Measurements from ENCODE around the gene KRTAP4-7. TPM values are rescaled to one million over a fixed set of nuclear protein-coding genes. Genes with fewer than 3 reads are reported as not detected.
"Not testable (repeated sequence)": the region's sequence is repeated elsewhere in the genome, so short reads cannot be mapped to it uniquely, and the experiment has no call there.

The KRTAP4-7 gene
- total RNA-seq, 1 donor from 2014 or later = not detected

GRCh38 chr17:41069031-41069430 is 14.9 kb upstream of the KRTAP4-7 start:
- POLR2A ChIA-PET = no interaction called here
- H3K27ac Mint-ChIP-seq = no peak overlapping the region

DNA sequence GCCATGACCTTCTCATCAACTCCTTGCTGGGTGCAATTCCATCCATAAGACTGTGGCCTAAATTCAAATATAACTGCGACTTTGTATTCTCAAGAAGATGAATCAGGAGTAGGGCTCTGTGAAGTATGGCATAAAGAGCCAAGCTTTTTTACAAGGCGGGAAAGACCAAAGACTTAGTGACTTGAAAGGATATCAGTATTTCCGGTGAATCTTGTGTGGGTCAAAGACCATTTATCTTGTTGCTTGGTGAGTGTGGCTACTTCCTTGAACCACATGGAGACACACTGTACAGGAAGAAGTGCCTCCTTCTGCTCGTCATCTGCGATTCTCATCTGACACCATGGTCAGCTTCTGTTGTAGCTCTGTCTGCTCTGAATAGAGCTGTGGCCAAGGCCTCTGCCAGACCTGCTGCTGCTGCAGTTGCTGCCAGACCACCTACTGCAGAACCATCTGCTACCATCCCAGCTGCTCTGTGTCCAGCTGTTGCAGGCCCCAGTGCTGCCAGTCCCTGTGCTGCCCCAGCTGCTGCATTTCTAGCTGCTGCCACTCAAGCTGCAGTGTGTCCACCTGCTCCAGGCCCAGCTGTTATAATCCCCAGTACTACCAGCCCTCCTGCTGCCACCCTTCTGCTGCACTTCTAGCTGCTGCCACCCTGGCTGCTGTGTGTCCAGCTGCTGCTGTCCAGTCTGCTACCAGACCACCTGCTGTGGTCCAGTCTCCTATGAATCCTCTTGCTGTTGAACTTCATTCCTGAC is 12.2 kb upstream of the KRTAP4-7 start:
- no peak overlapping the region for H3K27ac Mint-ChIP-seq
- no peak for TF ChIP-seq CTCF (IDR thresholded peaks at IDR 0.05)
- CTCF ChIA-PET = no interaction called here
- POLR2A ChIA-PET = no interaction called here
- DNase-seq = no peak
- intact Hi-C loops (cut with micrococcal nuclease) = no loop called here
- H3K4me1 Mint-ChIP-seq = no peaks in the 10 kb centered on the region
- no peak overlapping the region for H3K4me3 Mint-ChIP-seq
- no peaks in the 10 kb centered on the region for H3K9me3 Mint-ChIP-seq
- peaks cover 11% of the 10 kb centered on the region for H3K27me3 Mint-ChIP-seq
- ATAC-seq (ENCODE audit: low read depth) = no peak
- no peaks in the 10 kb centered on the region for H3K36me3 Mint-ChIP-seq (ENCODE audit: low read depth)

More at GRCh38 chr17:41069031-41069430, 14.9 kb upstream of the KRTAP4-7 start:
- no peak for DNase-seq
- Mint-ChIP-seq H3K9me3 (no peaks in the 10 kb centered on the region), H3K4me1 (no peaks in the 10 kb centered on the region), H3K36me3 (ENCODE audit: low read depth) (no peaks in the 10 kb centered on the region), H3K4me3 (no peak overlapping the region), H3K27me3 (peaks cover 4% of the 10 kb centered on the region)
- CTCF ChIA-PET = no interaction called here
- no peak for ATAC-seq (ENCODE audit: low read depth)
- TF ChIP-seq CTCF (IDR thresholded peaks at IDR 0.05) = no peak
- intact Hi-C loops (cut with micrococcal nuclease) = no loop called here

DNA sequence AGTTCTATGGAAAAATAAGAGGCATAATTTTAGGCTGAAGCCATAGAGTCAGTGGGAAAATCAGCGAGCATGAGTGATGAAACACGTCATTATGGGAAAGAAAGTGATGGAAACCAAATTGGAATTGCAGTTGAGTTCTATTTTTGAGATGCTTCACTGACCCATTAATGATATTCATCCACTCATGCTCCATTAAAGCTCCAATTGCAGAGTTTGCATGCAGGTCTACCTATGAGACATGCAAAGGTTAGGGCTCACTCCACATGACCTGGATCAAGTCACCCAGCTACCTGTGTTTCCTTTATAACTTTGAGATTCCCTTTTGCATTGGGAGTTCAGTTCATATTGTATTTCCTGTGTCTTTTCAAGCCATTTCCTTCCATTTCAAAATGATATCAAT is 10.3 kb upstream of the KRTAP4-7 start:
- intact Hi-C loops (cut with micrococcal nuclease) = no loop called here
- Mint-ChIP-seq H3K36me3 (ENCODE audit: low read depth) (no peaks in the 10 kb centered on the region), H3K9me3 (no peaks in the 10 kb centered on the region), H3K4me1 (no peaks in the 10 kb centered on the region), H3K4me3 (no peak overlapping the region), H3K27ac (no peak overlapping the region), H3K27me3 (peaks cover 15% of the 10 kb centered on the region)
- DNase-seq (no peak), ATAC-seq (ENCODE audit: low read depth) (no peak)
- POLR2A ChIA-PET = no interaction called here
- no peak for TF ChIP-seq CTCF (IDR thresholded peaks at IDR 0.05)
- CTCF ChIA-PET = no interaction called here

DNA sequence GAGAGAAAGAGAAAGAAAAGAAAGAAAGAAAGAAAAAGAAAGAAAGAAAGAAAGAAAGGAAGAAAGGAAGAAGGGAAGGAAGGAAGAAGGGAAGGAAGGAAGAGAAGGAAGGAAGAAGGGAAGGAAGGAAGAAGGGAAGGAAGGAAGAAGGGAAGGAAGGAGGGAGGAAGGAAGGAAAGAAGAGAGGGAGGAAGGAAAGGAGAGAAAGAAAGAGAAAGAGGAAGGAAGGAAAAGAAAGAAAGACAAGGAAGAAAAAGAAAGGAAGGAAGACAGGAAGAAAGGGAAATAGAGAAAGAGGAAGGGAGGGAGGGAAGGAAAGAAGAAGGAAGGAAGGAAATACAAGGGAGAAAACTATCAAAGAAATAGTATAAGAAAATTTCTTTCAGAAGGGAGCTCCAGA is 7.2 kb upstream of the KRTAP4-7 start:
- CTCF ChIA-PET = no interaction called here
- Mint-ChIP-seq H3K27ac (no peak overlapping the region), H3K4me3 (no peak overlapping the region), H3K9me3 (no peaks in the 10 kb centered on the region), H3K36me3 (ENCODE audit: low read depth) (no peaks in the 10 kb centered on the region), H3K27me3 (peaks cover 20% of the 10 kb centered on the region), H3K4me1 (no peaks in the 10 kb centered on the region)
- no peak for TF ChIP-seq CTCF (IDR thresholded peaks at IDR 0.05)
- intact Hi-C loops (cut with micrococcal nuclease) = no loop called here
- no peak for DNase-seq
- POLR2A ChIA-PET = no interaction called here
- no peak for ATAC-seq (ENCODE audit: low read depth)

DNA sequence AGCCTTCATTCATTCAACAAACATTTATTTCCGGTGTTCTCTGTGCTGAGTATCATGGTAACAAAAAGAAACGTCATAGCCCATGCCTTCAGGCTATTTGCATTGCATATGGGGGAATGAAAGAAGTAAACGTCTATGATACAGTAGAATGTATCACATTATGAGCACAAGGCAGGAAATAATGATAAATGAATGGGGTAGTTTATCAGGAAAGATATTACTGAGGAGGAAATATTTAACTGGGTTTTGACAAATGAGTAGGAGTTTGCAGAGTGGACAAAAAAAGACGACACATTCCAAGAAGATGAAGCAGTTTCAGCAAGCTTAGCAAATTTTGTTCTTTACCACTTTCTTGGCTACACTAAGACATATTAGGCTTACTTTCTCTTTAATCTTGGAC is 1.3 kb upstream of the KRTAP4-7 start:
- H3K4me1 Mint-ChIP-seq = no peaks in the 10 kb centered on the region
- CTCF ChIA-PET = no interaction called here
- no peak for TF ChIP-seq CTCF (IDR thresholded peaks at IDR 0.05)
- intact Hi-C loops (cut with micrococcal nuclease) = no loop called here
- peaks cover 16% of the 10 kb centered on the region for H3K27me3 Mint-ChIP-seq
- no peaks in the 10 kb centered on the region for H3K9me3 Mint-ChIP-seq
- ATAC-seq (ENCODE audit: low read depth) (no peak), DNase-seq (no peak)
- POLR2A ChIA-PET = no interaction called here
- H3K36me3 Mint-ChIP-seq (ENCODE audit: low read depth) = no peaks in the 10 kb centered on the region
- H3K4me3 Mint-ChIP-seq = no peak overlapping the region
- no peak overlapping the region for H3K27ac Mint-ChIP-seq

- POLR2A ChIA-PET; intact Hi-C loops (cut with micrococcal nuclease); H3K36me3 Mint-ChIP-seq (ENCODE audit: low read depth); DNase-seq; H3K9me3 Mint-ChIP-seq; H3K27ac Mint-ChIP-seq; H3K4me3 Mint-ChIP-seq; H3K4me1 Mint-ChIP-seq; CTCF ChIA-PET; ATAC-seq (ENCODE audit: low read depth): not testable (repeated sequence)
- peaks cover 12% of the 10 kb centered on the region for H3K27me3 Mint-ChIP-seq
These were observed 523 bp upstream of the KRTAP4-7 start for GRCh38 chr17:41083427-41083826.

DNA sequence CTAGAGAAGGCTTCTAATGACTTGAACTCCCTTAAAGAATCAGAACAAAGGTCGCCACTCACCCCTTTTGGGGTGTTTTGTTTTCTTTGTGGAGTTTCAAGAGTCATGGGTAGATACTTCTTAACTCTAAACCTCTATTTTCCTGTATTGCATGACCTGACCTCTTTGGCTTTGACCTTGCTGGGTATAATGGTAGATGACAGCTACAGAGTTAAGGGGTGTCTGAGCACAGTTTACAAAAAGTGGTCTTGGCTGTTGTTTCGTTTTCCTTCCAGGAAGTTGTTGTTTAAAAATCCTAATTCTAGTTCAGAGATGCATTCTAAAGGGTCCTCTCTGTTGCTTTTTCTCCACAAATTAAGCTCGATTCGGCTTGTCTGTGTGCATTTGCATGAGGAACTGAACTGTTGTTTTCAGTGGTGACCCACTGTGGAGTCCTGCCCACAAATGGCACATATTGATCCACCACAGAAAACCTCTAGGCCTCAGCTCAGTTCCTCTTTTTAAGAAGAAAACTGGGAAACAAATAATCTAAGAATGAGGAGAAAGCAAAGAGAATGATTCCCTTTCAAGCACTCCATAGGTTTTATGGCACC is 4.9 kb downstream of the KRTAP4-7 start:
- CTCF ChIA-PET; intact Hi-C loops (cut with micrococcal nuclease); H3K4me3 Mint-ChIP-seq: not testable (repeated sequence)

More for the DNA sequence above, 4.9 kb downstream of the KRTAP4-7 start:
- POLR2A ChIA-PET; DNase-seq; ATAC-seq (ENCODE audit: low read depth); H3K4me1 Mint-ChIP-seq; H3K36me3 Mint-ChIP-seq (ENCODE audit: low read depth); H3K27ac Mint-ChIP-seq; H3K27me3 Mint-ChIP-seq; H3K9me3 Mint-ChIP-seq: not testable (repeated sequence)
